Activated CD8-positive, alpha-beta memory T cell treated with anti-CD3 and anti-CD28 coated beads, Interleukin-2, amount 50 U/mL, for 4 hours (primary cell): ENCODE data around the gene CITED4.

Source experiments
- DNase-seq: peaks from one replicate; pipeline ENCODE4 v3.0.0-alpha.2; 2020

Gene CITED4

GRCh38 chr1:40884055-40884795, 22.1 kb upstream of the CITED4 start:
- no peak for DNase-seq

DNA sequence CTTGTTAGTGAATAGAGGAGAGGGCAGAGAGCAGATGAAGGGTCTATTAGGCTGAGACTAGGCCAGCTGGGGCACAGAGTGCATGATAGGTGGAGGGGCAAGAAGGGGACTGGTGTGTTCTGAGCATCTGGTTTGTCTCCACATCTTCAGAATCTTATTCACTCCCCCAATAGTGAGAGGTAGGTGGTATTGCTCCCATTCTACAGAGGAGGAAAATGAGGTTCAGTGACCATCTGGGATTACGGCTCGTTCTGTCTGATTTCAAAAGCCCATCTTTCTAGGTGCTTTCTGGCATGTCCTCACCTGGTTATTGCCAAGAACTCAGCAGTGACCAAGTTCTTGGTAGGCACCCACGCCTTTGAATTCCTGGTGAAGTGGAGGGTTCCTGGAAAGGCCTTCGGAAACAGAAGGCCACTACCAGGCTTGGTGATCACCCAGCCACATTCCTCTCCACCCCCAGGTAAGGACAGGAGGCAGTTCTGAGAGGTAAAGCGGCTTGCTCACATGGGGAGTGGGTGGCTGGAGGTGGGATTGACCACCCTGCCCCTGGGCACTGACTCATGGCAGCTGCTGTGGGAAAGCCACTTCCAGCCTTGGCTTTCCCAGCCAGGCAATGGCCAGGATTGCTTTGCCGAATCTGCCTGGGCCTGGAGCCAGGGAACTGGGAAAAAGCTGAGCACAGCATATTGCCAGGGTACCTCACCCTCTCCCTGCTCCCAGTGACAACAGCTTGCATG, 18.8 kb upstream of the CITED4 start:
- DNase-seq = no peak

GRCh38 chr1:40879482-40880175, 17.5 kb upstream of the CITED4 start:
- DNase-seq = no peak

DNA sequence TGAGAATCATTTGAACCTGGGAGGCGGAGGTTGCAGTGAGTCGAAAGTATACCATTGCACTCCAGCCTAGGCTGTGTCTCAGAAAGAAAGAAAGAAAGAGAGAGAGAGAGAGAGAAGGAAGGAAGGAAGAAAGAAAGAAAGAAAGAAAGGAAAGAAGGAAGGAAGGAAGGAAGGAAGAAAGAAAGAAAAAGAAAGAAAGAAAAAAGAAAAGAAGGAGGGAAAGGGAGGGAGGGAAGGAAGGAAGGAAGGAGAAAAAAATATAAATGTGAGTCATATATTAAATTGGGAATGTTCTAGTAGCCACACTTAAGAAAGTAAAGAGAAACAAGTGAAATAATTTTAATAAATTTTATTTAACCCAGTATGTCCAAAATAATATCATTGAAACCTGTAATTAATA, 16.7 kb upstream of the CITED4 start:
- no peak for DNase-seq

DNA sequence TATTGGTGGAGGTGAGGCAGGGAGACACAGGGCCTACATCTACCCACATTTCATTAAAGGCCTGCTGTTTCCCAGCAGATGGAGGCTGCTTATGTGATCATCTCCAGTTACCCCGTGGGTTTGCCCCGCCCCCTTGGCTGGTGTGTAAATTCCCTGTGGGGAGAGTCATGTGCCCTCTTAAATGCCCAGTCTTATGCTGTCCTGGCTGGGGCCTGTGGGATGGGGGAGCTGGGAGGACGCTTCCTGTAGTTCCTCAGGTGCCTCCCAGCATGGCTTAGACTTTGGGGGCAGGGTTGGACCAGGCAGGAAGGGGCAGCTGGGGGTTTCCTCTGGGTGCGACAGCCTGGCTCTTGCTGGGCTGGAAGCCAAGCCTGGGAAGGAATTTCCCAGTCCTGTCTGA, 15.5 kb upstream of the CITED4 start:
- DNase-seq = peak; percentile 30

DNA sequence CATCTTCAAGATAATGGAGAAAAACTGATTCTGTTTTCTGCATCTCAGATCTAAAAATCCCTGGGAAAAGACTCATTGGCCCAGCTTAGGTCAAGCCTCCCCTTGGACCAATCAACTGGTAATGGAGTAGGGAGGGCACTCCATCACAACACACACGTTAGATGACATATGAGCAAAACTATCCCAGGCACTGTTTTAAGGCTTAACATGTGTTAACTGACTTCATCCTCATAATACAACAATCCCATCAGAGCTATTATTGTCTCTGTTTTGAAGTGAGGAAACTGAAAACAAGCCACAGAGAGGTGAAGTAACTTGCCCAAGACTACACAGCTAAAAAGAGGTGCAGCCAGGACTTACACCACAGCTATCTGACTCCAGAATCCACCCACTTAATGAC, 14.7 kb upstream of the CITED4 start:
- DNase-seq = no peak

GRCh38 chr1:40876436-40876761, 14.2 kb upstream of the CITED4 start:
- DNase-seq = no peak

GRCh38 chr1:40873863-40874472, 11.8 kb upstream of the CITED4 start:
- no peak for DNase-seq

DNA sequence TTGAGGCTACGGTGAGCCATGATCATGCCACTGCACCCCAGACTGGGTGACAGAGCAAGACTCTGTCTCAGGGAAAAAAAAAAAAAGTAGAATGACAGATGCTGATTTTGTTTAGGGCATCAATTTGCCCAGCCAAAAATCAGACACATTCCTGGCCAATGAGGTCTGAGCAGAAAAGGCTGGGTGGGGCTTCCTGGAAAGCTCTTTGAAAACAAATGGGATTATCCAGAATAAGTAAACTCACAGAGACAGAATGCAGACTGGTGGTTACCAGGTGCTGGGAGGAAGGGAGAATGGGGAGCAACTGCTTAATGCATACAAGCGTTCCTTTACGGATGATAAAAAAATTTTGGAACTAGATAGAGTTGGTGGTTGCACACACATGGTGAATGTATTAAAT, 10.1 kb upstream of the CITED4 start:
- DNase-seq = no peak

DNA sequence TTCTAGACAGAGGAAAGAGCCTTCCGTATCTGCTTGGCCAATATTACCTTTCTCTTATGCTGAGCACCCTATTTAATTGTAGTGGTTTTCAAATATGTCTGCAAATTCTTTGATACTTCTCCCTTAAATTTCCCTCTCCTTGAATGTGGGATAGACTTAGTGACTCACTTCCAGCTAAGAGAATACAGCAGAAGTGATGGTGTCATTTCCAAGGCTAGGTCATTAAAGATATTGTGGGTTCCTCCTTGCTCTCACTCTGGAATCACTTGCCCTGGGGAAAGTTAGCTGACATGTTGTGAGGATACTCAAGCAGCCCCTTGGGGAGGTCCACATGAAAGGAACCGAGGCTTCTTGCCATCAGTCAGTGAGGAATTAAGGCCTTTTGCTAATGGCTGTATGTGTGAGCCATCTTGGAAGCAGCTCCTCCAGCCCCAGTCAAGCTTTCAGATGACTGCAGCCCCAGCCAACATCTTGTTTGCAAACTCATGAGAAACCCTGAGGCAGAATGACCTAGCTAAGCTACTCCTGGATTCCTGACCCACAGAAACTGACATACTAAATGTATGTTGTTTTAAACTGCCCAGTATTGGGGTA, 8.1 kb upstream of the CITED4 start:
- DNase-seq = no peak

DNA sequence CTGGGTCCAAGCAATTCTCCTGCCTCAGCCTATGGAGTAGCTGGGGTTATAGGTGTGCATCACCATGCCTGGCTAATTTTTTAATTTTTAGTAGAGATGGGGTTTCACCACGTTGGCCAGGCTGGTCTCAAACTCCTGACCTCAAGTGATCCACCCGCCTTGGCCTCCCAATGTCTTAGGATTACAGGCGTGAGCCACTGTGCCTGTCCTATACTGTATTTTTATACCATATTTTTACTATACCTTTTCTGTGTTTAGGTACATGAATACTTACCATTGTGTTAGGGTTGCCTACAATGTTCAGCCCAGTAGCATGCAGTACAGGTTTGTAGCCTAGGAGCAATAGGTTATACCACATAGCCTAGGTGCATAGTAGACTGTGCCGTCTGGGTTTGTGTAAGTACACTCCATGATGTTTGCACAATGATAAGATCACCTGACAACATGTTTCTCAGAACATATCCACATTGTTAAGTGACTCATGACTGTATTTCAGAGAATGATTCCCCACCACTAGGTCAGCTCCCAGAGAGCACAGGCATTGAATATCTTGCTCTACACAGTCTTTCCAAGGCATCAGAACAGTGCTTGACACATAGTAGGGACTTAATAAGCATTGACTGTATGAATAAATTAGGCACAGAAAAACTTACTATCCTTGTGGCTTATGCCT, 6.0 kb upstream of the CITED4 start:
- no peak for DNase-seq

DNA sequence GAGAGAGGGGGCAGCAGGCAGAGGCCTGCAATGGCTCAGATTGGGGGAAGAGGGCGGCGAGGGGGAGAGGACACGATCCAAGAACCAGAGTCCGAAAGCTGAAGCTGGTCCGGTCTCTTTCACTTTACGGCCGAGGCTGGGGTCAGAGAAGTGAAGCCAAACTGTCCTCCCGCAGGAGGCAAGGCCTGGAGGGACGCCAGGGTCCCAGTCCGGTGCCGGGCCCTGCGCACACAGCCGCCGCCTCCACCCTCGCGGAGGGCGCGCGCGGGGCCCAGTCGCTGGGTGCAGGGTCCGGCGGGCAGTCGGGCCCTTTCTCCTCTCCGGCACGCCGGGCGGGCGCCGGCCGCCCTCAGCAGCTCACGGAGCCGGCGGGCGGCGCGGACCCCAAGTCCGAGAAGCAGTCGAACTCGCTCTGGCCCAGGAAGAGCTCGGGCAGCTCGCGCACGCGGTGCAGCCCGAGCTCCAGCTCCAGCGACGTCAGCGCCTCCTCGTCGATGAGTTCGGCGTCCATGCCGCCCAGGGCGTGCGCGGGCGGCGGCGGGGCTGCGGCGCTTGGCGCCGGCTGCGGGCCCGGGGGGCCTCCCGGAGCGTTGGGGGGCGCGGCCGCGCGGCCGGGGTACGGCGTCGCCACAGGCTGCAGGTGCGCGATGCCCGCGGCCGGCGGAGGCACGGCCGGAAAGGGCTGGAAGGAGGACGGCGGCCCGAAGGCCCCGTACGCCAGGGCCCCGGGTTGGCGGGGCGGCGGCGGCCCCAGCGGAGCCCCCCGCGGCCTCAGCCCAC, 749 bp downstream of the CITED4 start:
- DNase-seq = peak; percentile 39

GRCh38 chr1:40860706-40861223, 1.4 kb downstream of the CITED4 start:
- DNase-seq = no peak

GRCh38 chr1:40858856-40859416, 3.2 kb downstream of the CITED4 start:
- DNase-seq = no peak

- no peak for DNase-seq
Measured at GRCh38 chr1:40857737-40858136, 4.4 kb downstream of the CITED4 start.

- DNase-seq = no peak
Measured at GRCh38 chr1:40856656-40857302, 5.4 kb downstream of the CITED4 start.

GRCh38 chr1:40856116-40856515, 6.0 kb downstream of the CITED4 start:
- no peak for DNase-seq

GRCh38 chr1:40855513-40855912, 6.7 kb downstream of the CITED4 start:
- DNase-seq = peak; percentile 29

GRCh38 chr1:40853885-40854170, 8.3 kb downstream of the CITED4 start:
- no peak for DNase-seq

GRCh38 chr1:40853113-40853884, 8.9 kb downstream of the CITED4 start:
- no peak for DNase-seq
